Measurements from ENCODE around the gene FARSB.
"Not testable (repeated sequence)": the region's sequence is repeated elsewhere in the genome, so short reads cannot be mapped to it uniquely, and the experiment has no call there.

Gene FARSB

DNA sequence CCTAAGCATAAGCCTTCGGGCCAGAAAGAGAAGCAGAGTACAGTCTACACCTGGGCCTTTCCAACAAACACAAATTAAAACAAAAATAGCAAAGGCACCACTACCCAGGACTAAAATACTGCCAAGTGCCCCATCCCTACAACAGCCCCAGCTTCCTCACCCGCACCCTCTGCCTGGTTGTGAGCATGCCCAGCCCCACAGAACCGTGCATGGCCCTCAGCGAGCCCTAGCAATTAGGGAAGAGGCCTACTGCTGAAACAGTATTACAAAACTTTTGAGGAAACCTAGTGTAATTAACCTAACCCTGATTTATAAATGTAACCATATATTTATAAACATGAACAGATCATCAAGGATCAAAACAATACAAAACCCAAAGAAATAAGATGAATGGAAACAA lies 44.2 kb downstream of the FARSB start:
- no peak overlapping the region for H3K4me3 ChIP-seq
- H3K27ac ChIP-seq, result no peak overlapping the region

- no peak overlapping the region for H3K4me3 ChIP-seq
- no peak overlapping the region for H3K27ac ChIP-seq
Measured at GRCh38 chr2:222610746-222611145, 45.1 kb downstream of the FARSB start.

DNA sequence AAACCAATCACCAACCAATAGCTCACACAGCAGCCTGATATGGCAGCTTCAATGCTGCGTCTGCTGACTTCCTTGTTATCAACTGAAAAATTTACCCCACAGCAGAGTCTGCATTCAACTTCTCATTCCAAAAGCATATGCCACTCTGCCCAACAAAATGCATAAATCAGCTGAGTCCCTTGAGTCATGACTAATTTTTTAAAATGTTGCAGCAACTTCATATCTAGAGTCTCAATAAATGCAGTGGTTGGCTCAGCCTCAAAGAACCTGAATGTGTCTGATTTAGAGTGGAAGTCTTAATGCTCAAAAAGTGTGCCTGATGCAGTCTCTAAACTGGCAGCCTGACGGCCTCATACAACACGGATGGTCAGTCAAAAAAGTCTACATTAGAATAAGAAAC lies 46.5 kb downstream of the FARSB start:
- Histone ChIP-seq H3K27ac (peak overlapping the region in 1 of 21 experiments; percentile 21), H3K4me3 (no peak overlapping the region)

GRCh38 chr2:222608081-222608480 lies 47.8 kb downstream of the FARSB start:
- H3K4me3 ChIP-seq, result no peak overlapping the region
- H3K27ac ChIP-seq, result no peak overlapping the region

DNA sequence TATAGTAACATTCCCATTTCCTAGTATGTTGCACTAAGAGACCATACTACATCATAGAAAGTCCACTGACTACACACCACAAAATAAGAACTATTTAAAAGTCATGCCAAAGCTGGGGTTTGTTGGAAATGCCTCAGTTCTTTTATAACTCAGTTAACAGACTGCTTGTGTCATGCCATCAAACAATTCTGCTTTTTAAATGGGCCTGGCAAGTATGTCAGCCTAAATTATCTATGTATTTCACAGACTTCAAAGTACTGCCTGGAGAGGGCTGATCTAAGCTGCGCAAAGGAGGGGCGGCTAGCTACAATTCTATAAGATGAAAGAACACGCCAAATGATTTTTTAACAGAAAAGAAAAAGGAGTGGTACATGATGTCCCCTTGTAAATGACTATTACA lies 49.6 kb downstream of the FARSB start:
- H3K27ac ChIP-seq, result no peak overlapping the region
- H3K4me3 ChIP-seq, result no peak overlapping the region

GRCh38 chr2:222604749-222605515 lies 51.0 kb downstream of the FARSB start:
- H3K27ac ChIP-seq, result peak overlapping the region in 1 of 21 experiments; percentile 61
- H3K4me3 ChIP-seq, result no peak overlapping the region

- Histone ChIP-seq H3K27ac (no peak overlapping the region), H3K4me3 (no peak overlapping the region)
Measured at GRCh38 chr2:222603501-222603900, 52.4 kb downstream of the FARSB start.

GRCh38 chr2:222598611-222599010 lies 57.3 kb downstream of the FARSB start:
- H3K27ac ChIP-seq, result no peak overlapping the region
- no peak overlapping the region for H3K4me3 ChIP-seq

DNA sequence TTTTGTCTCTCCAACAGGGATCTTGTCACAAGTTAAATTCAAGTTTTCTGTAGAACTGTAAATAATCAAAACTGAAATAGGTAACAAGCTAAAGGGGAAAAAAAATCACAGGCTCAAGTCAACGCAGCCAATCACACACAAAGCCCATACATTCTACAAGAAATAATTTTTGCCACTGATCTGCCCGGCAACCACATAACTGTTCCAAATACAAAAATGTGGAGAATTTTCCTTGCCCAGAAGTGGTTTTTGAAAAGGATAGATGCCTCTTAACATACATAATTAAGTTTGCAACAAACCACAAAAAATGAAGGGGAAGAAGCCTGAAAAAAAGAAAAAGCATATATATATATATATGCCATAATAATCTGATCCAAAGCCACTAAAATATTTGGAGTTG lies 60.3 kb downstream of the FARSB start:
- H3K4me3 ChIP-seq, result no peak overlapping the region
- H3K27ac ChIP-seq, result no peak overlapping the region

DNA sequence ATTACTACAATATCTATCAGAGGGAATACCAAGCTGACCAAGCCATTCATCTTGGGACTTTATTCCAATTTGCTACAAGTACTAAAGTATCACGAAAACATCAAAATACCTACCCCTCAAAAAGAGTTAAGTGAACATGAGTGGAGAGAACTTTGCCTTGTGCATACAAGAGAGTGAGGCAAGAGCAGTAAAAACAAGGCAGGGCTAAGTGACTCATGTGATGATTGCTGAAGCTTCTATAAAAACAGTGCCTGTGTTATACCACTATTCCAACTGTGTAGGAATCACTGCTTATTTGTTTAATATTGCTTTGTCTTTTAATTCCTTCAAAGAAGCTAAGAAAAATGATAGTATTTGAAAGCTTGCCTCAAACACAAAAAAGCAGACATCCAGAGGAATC lies 61.2 kb downstream of the FARSB start:
- Histone ChIP-seq H3K4me3 (no peak overlapping the region), H3K27ac (no peak overlapping the region)

GRCh38 chr2:222592176-222592575 lies 63.7 kb downstream of the FARSB start:
- Histone ChIP-seq H3K4me3 (no peak overlapping the region), H3K27ac (no peak overlapping the region)

GRCh38 chr2:222591661-222592060 lies 64.2 kb downstream of the FARSB start:
- no peak overlapping the region for H3K27ac ChIP-seq
- no peak overlapping the region for H3K4me3 ChIP-seq

DNA sequence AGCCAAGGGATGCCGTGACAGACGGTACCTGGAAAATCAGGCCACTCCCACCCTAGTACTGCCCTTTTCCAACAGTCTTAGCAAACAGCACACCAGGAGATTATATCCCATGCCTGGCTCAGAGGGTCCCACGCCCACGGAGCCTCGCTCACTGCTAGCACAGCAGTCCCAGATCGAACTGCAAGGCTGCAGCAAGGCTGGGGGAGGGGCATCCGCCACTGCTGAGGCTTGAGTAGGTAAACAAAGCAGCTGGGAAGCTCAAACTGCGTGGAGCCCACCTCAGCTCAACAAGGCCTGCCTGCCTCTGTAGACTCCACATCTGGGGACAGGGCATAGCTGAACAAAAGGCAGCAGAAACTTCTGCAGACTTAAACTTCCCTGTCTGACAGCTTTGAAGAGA lies 71.3 kb downstream of the FARSB start:
- H3K4me3 ChIP-seq, H3K27ac ChIP-seq: not testable (repeated sequence)

GRCh38 chr2:222582928-222583327 lies 73.0 kb downstream of the FARSB start:
- no peak overlapping the region for H3K4me3 ChIP-seq
- H3K27ac ChIP-seq, result no peak overlapping the region

GRCh38 chr2:222577341-222577740 lies 78.6 kb downstream of the FARSB start:
- H3K27ac ChIP-seq, result no peak overlapping the region

GRCh38 chr2:222576171-222577081 lies 79.5 kb downstream of the FARSB start:
- no peak overlapping the region for H3K4me3 ChIP-seq
- H3K27ac ChIP-seq, result no peak overlapping the region

More at GRCh38 chr2:222577341-222577740, 78.6 kb downstream of the FARSB start:
- no peak overlapping the region for H3K4me3 ChIP-seq

DNA sequence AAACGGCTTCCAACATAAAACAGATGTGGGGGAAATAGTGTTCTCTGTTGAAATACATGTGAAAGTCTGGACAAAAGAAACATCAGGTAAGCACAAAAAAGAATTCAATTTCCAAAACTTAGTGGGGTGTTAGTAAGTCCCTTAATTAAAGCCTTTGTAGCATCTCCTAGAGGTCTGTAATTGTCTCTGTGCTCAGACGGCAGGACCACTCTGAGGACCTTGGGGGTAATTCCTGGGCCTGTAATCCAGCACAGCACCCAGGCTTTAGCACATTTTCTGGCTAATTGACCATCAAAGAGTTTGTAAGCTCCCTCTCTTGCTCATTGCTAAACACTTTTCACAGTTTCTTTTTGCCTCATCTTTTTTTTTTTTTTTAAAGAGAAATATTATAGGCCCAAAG lies 80.3 kb downstream of the FARSB start:
- no peak overlapping the region for H3K27ac ChIP-seq

GRCh38 chr2:222572751-222573174 lies 83.1 kb downstream of the FARSB start:
- Histone ChIP-seq H3K4me3 (no peak overlapping the region), H3K27ac (no peak overlapping the region)

More for the DNA sequence above, 80.3 kb downstream of the FARSB start:
- no peak overlapping the region for H3K4me3 ChIP-seq

- Histone ChIP-seq H3K4me3 (no peak overlapping the region), H3K27ac (no peak overlapping the region)
Measured at GRCh38 chr2:222572264-222572721, 83.6 kb downstream of the FARSB start.

DNA sequence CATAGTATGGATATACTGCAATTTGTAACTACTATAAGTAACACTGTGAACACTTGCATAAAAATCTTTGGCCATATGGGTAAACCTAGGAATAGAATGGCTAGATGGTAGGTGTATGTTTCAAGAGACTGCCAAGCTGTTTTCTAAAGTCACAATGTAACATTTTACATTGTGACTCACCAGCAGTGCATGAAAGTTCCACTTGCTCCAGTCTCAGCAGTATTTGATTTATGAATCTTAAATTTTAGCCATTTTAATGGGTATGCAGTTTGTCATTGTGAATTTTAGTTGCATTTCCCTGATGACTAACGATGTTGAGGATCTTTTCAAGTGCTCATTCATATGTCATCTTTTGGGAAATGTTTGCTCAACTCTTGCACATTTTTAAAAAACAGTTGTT lies 86.1 kb downstream of the FARSB start:
- no peak overlapping the region for H3K4me3 ChIP-seq
- no peak overlapping the region for H3K27ac ChIP-seq

DNA sequence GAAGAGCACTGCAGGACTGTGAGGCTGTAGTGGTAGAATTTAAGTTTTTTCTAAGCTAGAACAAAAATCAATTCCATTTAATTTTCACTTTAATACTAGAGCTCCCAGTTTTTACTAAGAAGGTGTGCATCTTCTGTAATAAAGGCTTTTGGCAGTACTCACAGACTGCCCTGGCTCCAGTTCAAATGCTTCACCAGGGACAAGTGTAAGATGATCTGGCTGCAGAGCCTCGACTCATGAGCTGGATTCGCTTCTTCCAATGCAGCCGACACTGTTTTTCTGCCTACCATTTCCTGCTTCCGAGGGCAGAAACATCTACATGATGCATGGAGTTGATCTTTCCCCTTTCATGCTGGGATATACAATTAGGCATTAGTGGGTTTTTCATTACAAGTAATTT lies 87.0 kb downstream of the FARSB start:
- no peak overlapping the region for H3K27ac ChIP-seq
- H3K4me3 ChIP-seq, result no peak overlapping the region
